HS-27A (cell line): Measurements from ENCODE around the gene PDGFC.
"Not testable (repeated sequence)": the region's sequence is repeated elsewhere in the genome, so short reads cannot be mapped to it uniquely, and the experiment has no call there.

Experiments
- DNase-seq: peaks from one replicate; pipeline ENCODE4 v3.0.0-alpha.2; 2012; ENCODE audit warnings: low read depth, missing footprints

Gene PDGFC

GRCh38 chr4:156950948-156951347 is 20.7 kb downstream of the PDGFC start:
- DNase-seq, result no peak

- no peak for DNase-seq
Observed at GRCh38 chr4:156950090-156950489, 21.5 kb downstream of the PDGFC start.

GRCh38 chr4:156949373-156949814 is 22.2 kb downstream of the PDGFC start:
- no peak for DNase-seq

- DNase-seq, result no peak
Observed at GRCh38 chr4:156948738-156949137, 22.9 kb downstream of the PDGFC start.

- DNase-seq, result no peak
Observed at GRCh38 chr4:156948133-156948532, 23.5 kb downstream of the PDGFC start.

- peak; percentile 93 for DNase-seq
Observed at GRCh38 chr4:156946516-156947424, 24.8 kb downstream of the PDGFC start.

- DNase-seq, result no peak
Observed at GRCh38 chr4:156945532-156945931, 26.1 kb downstream of the PDGFC start.

GRCh38 chr4:156942991-156943390 is 28.6 kb downstream of the PDGFC start:
- DNase-seq, result no peak

- DNase-seq, result peak; percentile 86
Observed at GRCh38 chr4:156941940-156942548, 29.6 kb downstream of the PDGFC start.

GRCh38 chr4:156939801-156940200 is 31.8 kb downstream of the PDGFC start:
- no peak for DNase-seq

- no peak for DNase-seq
Observed at GRCh38 chr4:156939139-156939538, 32.5 kb downstream of the PDGFC start.

GRCh38 chr4:156934259-156934635 is 37.4 kb downstream of the PDGFC start:
- DNase-seq, result no peak

- peak; percentile 66 for DNase-seq
Observed at GRCh38 chr4:156933633-156934258, 37.9 kb downstream of the PDGFC start.

GRCh38 chr4:156932360-156932759 is 39.2 kb downstream of the PDGFC start:
- not testable (repeated sequence) for DNase-seq

GRCh38 chr4:156931267-156931666 is 40.3 kb downstream of the PDGFC start:
- DNase-seq, result no peak

- no peak for DNase-seq
Observed at GRCh38 chr4:156929386-156930105, 42.1 kb downstream of the PDGFC start.

GRCh38 chr4:156924774-156925315 is 46.8 kb downstream of the PDGFC start:
- DNase-seq, result no peak

GRCh38 chr4:156923525-156923924 is 48.1 kb downstream of the PDGFC start:
- DNase-seq, result no peak

GRCh38 chr4:156915221-156915620 is 56.4 kb downstream of the PDGFC start:
- DNase-seq, result no peak

- no peak for DNase-seq
Observed at GRCh38 chr4:156913234-156913633, 58.4 kb downstream of the PDGFC start.

GRCh38 chr4:156909010-156909409 is 62.6 kb downstream of the PDGFC start:
- DNase-seq, result no peak

- no peak for DNase-seq
Observed at GRCh38 chr4:156906325-156906724, 65.3 kb downstream of the PDGFC start.
